Measurements from ENCODE around the gene EYA3. TPM values are rescaled to one million over a fixed set of nuclear protein-coding genes. Genes with fewer than 3 reads are reported as not detected.

Gene EYA3
- total RNA-seq, 1 experiment from 2014 or later: 17.1 TPM

- Histone ChIP-seq H3K36me3 (ENCODE audit: low read depth, low read length) (no peaks in the 10 kb centered on the region), H3K4me1 (ENCODE audit: insufficient read depth, low read length) (peaks cover 37% of the 10 kb centered on the region), H3K27me3 (ENCODE audit: low read length) (no peaks in the 10 kb centered on the region), H3K79me2 (ENCODE audit: low read length) (no peaks in the 10 kb centered on the region), H2AFZ (ENCODE audit: low read length) (no peak overlapping the region), H3K9me2 (replicated peaks; ENCODE audit: low read length) (no peaks in the 10 kb centered on the region), H4K20me1 (ENCODE audit: low read length) (no peaks in the 10 kb centered on the region), H3K9me3 (ENCODE audit: low read length) (no peaks in the 10 kb centered on the region), H3K4me2 (ENCODE audit: low read length) (peak overlapping the region; percentile 24), H3F3A (ENCODE audit: low read length, unreplicated experiment) (no peaks in the 10 kb centered on the region), H3K27ac (ENCODE audit: low read length) (peak overlapping the region; percentile 60), H3K9ac (ENCODE audit: low read length) (peak overlapping the region; percentile 6; the same call in 1 of the 2 replicates), H3K4me3 (ENCODE audit: low read length) (no peak overlapping the region)
- CTCF ChIA-PET: interaction anchor here (0.6 to 1.2 kb wide), 3 partner anchors 12 to 48 kb away, joined by 3 read pairs; partner anchors contain the start of gene EYA3
- no TSS peak for BruUV-seq (replicated peaks)
- DNase-seq: no peak
- POLR2A ChIA-PET (ENCODE audit: unreplicated experiment): interaction anchor here (0.5 to 0.8 kb wide), 3 partner anchors 34 to 410 kb away, joined by 4 to 5 read pairs (median 5); no protein-coding TSS in a partner anchor
- intact Hi-C loops (cut with micrococcal nuclease): no loop called here
- no peak for ATAC-seq
- no peak for TF ChIP-seq EZH2phosphoT487 (IDR thresholded peaks at IDR 0.05; ENCODE audit: borderline replicate concordance, low read length)
- TF ChIP-seq CTCF (conservative IDR thresholded peaks at IDR 0.05; ENCODE audit: low read depth, low read length): no peak
- TF ChIP-seq EZH2 (IDR thresholded peaks at IDR 0.05; ENCODE audit: low read length, unreplicated experiment): no peak
Measured at GRCh38 chr1:28136169-28136921, 47.9 kb upstream of the EYA3 start.

GRCh38 chr1:28135371-28136168, 47.2 kb upstream of the EYA3 start:
- H2AFZ ChIP-seq (ENCODE audit: low read length): no peak overlapping the region
- H3K9me2 ChIP-seq (replicated peaks; ENCODE audit: low read length): no peaks in the 10 kb centered on the region
- DNase-seq (peak; percentile 89), ATAC-seq (peak; percentile 91)
- no TSS peak for BruUV-seq (replicated peaks)
- no peaks in the 10 kb centered on the region for H3K9me3 ChIP-seq (ENCODE audit: low read length)
- ChIA-PET CTCF (interaction anchor here (0.6 to 1.2 kb wide), 4 partner anchors 12 to 47 kb away, joined by 3 to 6 read pairs (median 3); partner anchors contain the start of gene EYA3), POLR2A (ENCODE audit: unreplicated experiment) (interaction anchor here (0.5 to 0.8 kb wide), 3 partner anchors 34 to 370 kb away, joined by 4 to 5 read pairs (median 5); partner anchors contain the start of gene RCC1)
- H4K20me1 ChIP-seq (ENCODE audit: low read length): no peaks in the 10 kb centered on the region
- H3K4me1 ChIP-seq (ENCODE audit: insufficient read depth, low read length): peaks cover 37% of the 10 kb centered on the region
- no peaks in the 10 kb centered on the region for H3K79me2 ChIP-seq (ENCODE audit: low read length)
- H3K9ac ChIP-seq (ENCODE audit: low read length): peak overlapping the region; percentile 17; the same call in 1 of the 2 replicates
- no peaks in the 10 kb centered on the region for H3K36me3 ChIP-seq (ENCODE audit: low read depth, low read length)
- H3K4me2 ChIP-seq (ENCODE audit: low read length): peak overlapping the region; percentile 24
- H3K27me3 ChIP-seq (ENCODE audit: low read length): no peaks in the 10 kb centered on the region
- H3F3A ChIP-seq (ENCODE audit: low read length, unreplicated experiment): no peaks in the 10 kb centered on the region
- peak overlapping the region; percentile 60 for H3K27ac ChIP-seq (ENCODE audit: low read length)
- TF ChIP-seq CTCF (conservative IDR thresholded peaks at IDR 0.05; ENCODE audit: low read depth, low read length) (no peak), EZH2 (IDR thresholded peaks at IDR 0.05; ENCODE audit: low read length, unreplicated experiment) (no peak), EZH2phosphoT487 (IDR thresholded peaks at IDR 0.05; ENCODE audit: borderline replicate concordance, low read length) (no peak)
- intact Hi-C loops (cut with micrococcal nuclease): no loop called here
- H3K4me3 ChIP-seq (ENCODE audit: low read length): no peak overlapping the region

Data from PC-3 (cell line).